Vagina (tissue), 2 donors: ENCODE measurements around the gene ORAI2.

Experiments used
- POLR2AphosphoS5 ChIP-seq, 2 donors: sonication (generic); formaldehyde crosslinking; IDR thresholded peaks; one replicate each; pipeline ENCODE4 v1.9.0; 2017; ENCODE audit warnings: antibody characterized with exemption in 2 of 2, mild to moderate bottlenecking in 2 of 2, low read depth in 1 of 2; ENCODE audit not compliant: insufficient read depth in 1 of 2
- TF ChIP-seq, protein P1 (sequence below), 3 experiments: fragments of 450-650 bp in 2 of 3; fragments of 200-600 bp in 1 of 3; sonication (generic) in 1 of 3; IDR thresholded peaks; one replicate each; pipeline ENCODE4 v1.5.1; 2017 to 2019; ENCODE audit warnings: antibody characterized with exemption in 3 of 3, mild to moderate bottlenecking in 2 of 3, moderate library complexity in 2 of 3

GRCh38 chr7:102454468-102454867 is 21.1 kb downstream of the ORAI2 start:
- TF ChIP-seq, protein P1, sequence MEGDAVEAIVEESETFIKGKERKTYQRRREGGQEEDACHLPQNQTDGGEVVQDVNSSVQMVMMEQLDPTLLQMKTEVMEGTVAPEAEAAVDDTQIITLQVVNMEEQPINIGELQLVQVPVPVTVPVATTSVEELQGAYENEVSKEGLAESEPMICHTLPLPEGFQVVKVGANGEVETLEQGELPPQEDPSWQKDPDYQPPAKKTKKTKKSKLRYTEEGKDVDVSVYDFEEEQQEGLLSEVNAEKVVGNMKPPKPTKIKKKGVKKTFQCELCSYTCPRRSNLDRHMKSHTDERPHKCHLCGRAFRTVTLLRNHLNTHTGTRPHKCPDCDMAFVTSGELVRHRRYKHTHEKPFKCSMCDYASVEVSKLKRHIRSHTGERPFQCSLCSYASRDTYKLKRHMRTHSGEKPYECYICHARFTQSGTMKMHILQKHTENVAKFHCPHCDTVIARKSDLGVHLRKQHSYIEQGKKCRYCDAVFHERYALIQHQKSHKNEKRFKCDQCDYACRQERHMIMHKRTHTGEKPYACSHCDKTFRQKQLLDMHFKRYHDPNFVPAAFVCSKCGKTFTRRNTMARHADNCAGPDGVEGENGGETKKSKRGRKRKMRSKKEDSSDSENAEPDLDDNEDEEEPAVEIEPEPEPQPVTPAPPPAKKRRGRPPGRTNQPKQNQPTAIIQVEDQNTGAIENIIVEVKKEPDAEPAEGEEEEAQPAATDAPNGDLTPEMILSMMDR (IDR thresholded peaks at IDR 0.05): no peak
- TF ChIP-seq POLR2AphosphoS5 (IDR thresholded peaks at IDR 0.05; ENCODE audit: insufficient read depth in 1 of 2, low read depth in 1 of 2): no peak
